Cerebellar nuclear complex (tissue), 1 donor: ENCODE results near the gene SRPK3.
"Not testable (repeated sequence)": the region's sequence is repeated elsewhere in the genome, so short reads cannot be mapped to it uniquely, and the experiment has no call there.

Source experiments
- DNase-seq, 2 experiments: peaks; one replicate each; lab custom pipeline; 2025; lab: John Stamatoyannopoulos, UW

SRPK3 gene

DNA sequence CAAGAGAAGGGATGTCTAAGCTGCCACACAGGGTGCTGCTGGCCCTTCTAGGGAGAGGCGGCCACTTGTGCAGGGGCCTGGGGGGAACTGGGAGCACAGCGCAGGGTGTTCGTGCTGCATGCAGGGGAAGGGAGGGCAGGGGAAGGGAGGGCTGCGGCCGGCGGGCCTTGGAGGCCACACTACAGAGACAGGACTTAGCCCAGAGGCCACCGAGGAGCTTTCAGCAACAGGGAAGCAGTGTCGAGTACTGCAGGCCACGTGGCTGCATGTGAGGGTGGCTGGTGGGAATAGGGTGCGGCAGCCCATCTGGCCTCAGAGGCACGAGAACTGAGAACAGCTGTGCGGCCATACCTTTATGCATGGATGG lies 35.8 kb upstream of the SRPK3 start:
- DNase-seq = not testable (repeated sequence)

DNA sequence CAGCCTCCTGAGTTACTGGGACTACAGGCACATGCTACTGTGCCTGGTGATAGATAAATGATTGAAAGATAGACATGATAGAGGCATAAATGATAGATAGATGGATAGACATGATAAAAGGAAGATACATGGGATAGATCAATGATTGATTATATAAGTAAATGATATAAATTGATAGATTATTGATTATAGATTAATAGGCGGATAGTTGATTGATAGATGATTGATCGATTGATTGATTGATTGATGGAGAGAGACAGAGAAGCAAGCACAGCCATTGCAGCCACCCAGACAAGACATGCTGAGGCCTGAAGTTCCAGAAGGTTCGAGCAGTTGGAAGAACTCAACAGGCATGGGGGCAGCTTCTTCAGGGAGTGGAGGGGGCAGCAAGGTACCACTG lies 34.5 kb upstream of the SRPK3 start:
- no peak for DNase-seq

DNA sequence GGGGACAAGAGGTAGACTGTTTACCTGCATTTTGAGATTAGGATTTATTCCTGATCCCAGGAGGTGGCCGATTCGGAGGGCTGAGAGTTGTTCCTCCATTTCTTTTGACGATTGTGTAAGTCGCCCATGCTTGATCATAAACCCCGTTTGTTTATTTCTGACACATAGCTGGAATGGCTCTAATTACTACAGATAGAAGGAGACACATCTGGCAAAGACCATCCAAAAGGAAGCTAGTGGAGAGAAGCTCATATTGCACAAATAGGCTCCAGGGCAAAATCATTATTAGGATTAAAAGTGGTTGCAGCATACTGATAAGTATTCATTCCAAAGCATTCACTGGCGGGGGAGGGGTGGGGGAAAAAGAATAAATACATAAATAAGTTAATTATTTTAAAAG lies 33.9 kb upstream of the SRPK3 start:
- not testable (repeated sequence) for DNase-seq

DNA sequence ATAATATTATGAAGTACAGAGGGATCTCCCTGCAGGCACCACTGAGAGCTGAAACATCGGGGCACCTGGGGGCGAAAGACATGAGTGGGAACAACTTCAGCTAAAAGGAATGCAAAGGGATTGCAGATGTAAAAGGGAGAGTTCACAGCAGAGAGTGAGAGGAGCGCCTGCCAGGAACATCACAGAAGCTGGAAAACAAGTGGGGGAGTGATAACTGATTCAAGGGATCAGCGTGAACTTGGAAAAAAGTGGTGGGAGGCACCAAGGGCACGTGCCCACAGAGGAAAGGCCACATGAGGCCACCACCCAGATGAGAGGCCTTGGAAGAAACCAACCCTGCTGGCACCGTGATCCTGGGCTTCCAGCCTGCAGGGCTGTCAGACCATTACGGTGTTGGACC lies 31.8 kb upstream of the SRPK3 start:
- not testable (repeated sequence) for DNase-seq

DNA sequence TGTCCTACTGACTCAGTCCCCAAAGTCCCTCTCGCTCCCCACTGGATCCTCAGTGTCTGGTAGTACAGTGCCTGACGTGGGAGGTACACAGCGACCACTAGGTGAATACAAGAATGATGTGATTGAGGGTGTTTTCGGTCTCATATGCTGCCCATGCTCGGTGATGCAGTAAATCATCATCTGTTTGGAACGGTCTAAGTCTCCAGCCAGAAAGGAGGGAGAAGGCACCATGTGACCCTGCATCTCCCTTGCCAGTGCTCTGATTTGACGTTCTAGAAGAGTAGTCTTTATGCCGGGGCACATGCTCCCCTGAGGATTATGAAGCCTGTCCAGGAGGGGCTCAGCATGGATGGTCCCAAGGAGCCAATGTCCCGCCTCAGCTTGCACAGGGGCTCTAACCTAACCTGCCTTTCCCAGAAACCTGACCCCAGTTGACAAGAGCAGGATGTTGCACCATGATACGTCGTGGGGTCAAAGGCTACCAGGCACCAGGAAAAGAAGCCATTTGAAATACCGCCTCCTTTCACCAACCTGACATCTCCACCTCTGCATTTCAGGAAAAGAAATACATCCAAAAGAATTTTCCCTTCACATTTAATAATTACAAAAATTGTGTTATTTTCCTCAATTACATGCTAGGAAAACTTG lies 30.6 kb upstream of the SRPK3 start:
- DNase-seq = peak in 1 of 2 experiments; percentile 12

DNA sequence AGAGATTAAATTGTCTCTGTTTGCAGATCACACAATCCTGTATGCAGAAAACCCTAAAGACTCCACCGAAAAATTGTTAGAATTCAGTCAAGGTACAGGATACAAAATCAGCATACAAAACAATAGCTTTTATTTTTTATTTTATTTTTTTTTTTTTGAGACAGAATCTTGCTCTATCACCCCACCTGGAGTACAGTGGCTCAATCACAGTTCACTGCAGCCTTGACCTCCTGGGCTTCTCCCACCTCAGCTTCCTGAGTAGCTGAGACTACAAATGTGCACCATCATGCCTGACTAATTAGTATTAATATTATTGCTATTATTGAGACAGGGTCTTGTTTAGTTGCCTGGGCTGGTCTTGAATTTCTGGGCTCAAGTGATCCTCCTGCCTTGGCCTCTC lies 25.7 kb upstream of the SRPK3 start:
- DNase-seq = no peak

DNA sequence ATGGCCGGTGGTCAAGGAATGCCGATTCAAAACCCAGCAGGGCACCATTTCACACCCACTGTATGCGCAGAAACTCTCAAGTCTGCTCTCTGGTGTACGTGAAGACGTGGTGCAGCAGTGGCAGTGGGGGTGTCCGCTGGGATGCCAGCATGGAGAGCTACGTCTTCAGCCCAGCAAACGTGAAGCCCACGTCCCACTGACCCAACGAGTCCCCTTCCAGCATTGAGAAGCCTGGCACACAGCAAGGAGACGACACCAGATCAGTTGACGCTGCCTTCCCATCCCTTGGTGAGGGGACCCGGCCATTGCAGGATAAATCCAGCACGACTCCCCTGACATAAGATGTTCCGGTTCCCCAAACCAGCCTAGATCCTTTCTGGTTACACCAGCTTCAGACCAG lies 19.0 kb upstream of the SRPK3 start:
- no peak for DNase-seq

DNA sequence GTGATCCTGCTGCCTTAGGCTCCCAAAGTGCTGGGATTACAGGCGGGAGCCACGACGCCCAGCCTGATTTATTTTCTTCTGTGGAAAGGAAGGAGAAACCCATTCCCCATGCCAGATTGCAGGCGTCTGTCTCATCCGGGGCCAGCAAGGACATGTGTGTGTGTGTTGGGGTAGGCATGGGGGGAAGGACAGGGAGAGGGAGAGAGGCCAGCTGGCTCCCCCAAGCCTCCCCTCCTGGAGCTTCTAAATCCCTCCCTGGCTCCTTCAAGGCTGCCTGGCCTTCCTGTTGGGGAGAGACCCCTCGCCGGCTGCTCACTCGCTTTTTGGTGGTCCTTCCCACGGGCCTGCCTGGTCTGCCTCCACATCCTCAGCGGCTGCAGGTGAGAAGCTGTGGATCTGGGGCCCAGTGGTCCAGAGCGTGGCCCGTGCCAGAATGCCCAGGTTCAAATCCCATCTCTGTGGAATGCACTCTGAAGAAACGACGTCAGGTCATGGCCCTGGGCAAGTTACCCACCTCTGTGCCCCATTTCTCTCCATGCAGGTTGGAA lies 18.1 kb upstream of the SRPK3 start:
- no peak for DNase-seq

DNA sequence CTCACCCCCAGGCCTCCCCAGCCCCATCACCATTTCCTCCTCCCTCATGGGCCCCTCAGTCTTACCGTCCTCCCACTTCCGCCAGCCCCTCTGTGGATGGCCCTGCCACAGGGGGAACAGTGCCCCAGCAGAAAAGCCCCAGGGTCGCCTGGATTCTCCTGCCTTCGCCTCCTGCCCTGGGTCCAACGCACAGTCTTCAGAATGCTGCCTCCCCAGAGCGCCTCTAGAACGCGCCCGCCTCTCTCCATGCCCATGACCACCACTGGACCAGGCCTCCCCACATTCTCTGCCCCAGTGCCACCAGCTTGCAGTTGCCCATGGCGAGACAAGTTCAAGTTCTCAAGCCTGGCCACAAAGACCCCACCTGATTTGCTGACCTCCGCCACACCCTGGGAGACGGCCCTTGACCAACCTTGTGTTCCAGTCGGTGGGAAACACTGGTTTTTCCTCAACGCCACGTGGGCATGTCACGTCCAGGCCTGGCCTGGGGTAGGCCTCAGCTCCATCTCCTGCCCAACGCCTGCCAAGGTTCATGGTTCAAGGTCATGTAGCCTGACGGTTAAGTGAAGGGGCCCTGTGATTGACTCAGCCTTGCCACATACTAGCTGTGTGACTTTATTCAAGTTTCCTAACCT lies 17.4 kb upstream of the SRPK3 start:
- DNase-seq = no peak

DNA sequence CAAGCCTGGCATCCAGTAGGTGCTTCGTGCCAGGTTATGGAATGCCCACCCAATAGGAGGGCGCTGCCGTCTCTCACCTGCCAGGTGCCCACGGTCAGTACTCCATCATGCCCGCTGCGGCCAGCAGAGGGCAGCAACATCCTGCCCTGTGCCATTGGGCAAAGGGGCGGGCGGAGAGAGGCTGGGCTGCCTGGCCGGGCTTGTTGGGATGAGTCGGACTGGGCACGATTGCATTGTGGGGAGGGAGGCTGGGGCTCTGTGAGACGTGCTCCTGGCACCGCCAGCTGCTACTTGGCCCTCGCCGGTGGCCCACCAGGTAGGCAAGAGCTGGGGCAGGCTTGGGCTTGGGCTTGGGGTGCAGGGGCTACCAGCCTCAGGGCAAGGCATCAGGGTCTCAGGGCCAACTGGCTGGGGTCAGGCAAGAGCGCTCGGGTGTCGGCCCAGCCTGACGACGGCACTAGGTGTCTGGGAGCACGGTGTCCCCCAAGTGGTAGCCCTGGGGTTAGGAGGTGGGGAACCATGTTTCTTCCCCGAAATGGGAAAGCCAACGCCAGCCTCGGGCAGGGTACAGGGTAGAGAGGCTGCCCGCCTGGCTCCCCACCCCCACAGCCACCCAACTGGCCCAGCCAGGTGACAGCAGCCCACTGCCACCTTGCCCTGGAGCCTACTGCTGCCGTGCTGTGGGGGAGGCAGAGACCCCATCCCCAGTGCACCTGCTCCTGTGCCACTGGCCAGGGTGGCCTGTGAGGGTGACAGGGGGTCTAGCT lies 16.7 kb upstream of the SRPK3 start, which contains the start of gene PLXNB3:
Gene PLXNB3 (plus strand): TSS at position 261 of the 767 bp plus-strand sequence. CDS start 1,287 bp downstream, outside the sequence.
- DNase-seq = peak; percentile 34 to 70

DNA sequence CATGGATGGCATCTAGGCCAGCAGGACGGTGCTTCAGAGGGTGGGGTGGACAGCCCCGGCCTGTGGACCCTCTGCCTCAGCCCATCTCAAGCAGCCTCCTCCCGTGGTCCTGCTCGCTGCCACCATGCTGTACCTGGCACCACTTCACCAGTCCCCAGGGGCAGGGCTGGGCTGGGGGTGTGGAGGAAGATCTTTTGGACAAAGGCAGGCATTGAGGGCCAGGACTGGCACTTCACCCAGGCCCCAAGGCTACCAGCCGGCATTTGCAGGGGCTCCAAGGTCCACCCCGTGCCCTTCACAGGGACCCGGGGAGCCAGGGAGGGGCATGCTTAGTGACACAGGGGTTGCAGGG lies 16.1 kb upstream of the SRPK3 start:
- no peak for DNase-seq

DNA sequence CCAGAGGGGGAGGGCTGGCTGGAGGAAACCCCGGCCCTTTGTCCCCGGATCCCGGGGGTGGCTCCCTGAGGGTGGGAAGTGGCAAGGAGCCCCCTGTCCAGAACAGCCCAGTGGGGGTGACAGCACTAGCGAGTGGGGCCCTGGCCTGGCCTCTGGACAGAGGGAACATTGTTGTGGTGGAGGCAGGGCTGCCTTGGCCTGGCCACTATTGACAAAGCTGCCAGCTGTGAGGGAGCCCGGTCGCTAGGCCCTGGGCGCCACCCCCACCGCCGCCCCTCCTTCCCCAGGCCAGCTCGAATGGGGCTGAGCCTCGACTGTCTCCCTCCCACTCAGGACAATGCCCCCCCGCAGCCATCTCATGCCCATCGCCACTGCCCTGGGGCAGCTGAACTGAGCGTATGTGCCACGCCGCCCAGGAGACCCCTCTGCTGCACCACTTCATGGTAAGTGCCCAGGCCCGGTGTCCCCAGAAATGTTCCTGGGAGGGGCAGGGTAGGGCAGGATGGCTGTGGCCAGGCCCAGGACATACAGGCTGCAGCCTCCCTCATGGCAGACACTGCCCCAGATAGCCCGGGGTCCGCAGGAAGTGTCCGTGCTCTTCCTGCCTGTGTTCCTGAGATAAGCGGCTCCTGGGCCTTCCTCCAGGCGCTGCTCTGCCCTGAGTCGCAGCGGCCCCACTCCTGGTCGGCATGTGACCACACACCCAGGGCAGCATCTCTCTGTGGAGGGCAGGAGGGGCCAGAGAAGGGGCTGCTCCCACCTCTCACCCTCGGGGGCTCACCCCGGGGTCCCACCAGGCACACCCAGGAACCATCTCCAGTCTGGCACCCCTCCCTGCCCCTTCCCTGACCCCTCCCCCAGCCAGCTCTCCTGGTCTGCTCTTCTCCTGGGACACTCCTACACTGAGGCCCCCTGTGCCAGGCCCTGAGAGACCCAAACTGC lies 15.4 kb upstream of the SRPK3 start:
- no peak for DNase-seq

DNA sequence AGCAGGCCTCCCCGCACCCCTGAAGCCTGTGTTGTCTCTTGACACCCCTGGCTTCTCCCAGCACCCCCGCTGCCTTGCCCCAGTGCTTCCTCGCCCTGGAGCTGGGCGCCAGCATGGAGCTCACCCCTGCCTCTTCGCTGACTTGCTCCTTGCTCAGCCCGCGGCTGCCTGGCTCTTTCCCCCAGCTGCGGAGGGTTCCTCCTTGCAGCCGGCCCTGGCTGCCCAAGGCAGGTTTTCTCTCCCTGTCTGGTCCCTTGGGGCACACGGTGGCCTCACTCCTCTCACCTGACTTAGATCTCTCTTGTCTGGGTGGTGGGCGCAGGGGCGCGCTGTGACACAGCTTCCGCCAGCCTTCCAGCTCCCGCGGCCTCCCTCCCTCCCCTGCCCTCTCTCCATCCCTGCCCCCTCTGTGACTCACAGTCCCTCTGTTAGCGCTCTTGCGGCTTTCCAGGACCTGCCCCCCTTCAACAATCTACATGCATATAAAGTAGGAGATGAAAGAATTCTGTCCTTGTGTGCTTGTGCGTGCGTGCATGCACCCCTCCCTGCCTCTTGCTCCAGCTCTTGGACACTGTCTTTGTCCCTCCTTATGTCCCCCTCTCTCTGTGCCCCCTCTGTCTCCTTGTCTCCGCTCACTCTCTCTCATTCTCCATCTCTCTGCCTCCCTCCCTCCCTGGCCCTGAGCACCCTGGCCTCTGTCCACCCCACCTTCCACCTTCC lies 14.6 kb upstream of the SRPK3 start:
- DNase-seq = no peak

DNA sequence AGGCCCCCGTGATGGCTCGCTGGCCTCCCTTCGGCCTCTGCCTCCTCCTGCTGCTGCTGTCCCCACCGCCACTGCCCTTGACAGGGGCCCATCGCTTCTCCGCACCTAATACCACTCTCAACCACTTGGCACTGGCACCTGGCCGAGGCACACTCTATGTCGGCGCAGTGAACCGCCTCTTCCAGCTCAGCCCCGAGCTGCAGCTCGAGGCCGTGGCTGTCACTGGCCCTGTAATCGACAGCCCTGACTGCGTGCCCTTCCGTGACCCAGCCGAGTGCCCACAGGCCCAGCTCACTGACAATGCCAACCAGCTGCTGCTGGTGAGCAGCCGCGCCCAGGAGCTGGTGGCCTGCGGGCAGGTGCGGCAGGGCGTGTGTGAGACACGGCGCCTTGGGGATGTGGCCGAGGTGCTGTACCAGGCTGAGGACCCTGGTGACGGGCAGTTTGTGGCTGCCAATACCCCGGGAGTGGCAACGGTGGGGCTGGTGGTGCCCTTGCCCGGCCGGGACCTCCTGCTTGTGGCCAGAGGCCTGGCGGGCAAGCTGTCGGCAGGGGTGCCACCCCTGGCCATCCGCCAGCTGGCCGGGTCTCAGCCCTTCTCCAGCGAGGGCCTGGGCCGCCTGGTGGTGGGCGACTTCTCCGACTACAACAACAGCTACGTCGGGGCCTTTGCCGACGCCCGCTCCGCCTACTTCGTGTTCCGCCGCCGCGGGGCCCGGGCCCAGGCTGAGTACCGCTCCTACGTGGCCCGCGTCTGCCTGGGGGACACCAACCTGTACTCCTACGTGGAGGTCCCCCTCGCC lies 13.8 kb upstream of the SRPK3 start:
- DNase-seq = no peak

DNA sequence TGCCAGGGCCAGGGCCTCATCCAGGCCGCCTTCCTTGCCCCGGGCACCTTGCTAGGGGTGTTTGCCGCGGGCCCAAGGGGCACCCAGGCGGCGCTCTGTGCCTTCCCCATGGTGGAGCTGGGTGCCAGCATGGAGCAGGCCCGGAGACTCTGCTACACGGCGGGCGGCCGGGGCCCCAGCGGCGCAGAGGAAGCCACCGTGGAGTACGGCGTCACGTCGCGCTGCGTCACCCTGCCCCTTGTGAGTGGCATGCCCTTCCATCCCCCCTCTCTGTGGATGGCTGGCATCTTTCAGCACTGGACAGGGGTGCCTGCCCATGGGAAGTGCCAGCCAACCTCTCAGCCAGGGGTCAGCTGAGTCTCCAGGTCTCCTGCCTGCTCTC lies 13.2 kb upstream of the SRPK3 start:
- no peak for DNase-seq

DNA sequence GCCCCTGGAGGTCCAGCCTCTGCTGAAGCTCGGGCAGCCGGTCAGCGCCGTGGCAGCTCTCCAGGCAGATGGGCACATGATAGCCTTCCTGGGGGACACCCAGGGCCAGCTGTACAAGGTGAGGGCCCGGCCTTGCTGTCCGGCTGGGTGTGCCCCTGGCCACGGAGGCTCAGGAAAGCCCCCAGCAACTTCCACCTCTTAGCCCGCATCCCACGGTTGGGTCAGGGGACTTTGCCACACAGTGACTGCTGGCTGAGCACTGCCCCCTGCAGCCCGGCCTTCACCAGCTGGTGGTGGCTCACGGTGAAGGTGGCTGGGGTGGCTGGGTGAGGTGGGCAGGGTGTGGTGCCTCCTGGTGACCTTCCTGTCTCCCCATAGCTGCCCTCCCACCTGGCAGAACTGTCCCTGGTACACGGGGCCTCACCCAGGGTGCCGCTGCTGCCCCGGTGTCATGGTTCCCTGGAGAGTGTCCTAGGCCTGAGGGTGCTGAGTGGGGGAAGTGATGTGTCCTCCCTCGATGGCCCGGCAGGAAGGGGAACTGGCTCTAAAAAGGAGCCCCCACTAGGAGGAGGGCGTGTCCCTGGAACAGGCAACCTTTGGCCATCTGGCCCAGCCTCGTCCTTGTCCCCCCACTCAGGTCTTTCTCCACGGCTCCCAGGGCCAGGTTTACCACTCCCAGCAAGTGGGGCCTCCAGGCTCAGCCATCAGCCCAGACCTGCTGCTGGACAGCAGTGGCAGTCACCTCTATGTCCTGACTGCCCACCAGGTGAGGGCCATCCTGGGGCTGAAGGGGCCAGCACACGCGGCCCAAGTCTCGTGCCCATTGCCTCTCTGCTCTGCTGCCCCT lies 12.3 kb upstream of the SRPK3 start:
- DNase-seq = no peak

DNA sequence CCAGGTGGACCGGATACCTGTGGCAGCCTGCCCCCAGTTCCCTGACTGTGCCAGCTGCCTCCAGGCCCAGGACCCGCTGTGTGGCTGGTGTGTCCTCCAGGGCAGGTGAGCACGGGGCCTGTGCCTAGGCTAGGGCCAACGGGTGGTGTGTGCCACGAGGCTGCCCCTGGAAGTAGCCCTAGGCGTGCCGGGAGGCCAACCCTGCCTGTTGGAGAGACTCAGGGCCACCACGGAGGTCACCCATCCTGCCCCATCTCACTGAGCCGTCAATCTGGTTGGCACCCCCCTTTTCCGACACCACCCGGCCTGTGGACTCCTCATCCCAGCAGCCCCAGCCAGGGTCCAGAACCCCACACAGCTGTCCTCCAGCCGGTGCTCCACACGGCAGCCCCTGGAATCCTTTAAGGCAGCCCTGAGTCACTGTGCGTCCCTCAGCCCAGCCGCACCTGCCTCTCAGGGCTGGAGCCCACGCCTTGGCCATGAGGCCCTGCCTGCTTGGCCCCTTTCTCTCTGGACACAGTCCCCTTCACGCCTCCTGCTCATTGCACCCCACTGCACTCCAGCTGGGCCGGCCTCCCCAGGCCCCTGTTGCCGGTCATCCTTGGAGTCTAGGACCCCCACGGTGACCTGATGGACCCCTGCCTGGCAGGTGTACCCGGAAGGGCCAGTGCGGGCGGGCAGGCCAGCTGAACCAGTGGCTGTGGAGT lies 11.5 kb upstream of the SRPK3 start:
- DNase-seq = no peak

DNA sequence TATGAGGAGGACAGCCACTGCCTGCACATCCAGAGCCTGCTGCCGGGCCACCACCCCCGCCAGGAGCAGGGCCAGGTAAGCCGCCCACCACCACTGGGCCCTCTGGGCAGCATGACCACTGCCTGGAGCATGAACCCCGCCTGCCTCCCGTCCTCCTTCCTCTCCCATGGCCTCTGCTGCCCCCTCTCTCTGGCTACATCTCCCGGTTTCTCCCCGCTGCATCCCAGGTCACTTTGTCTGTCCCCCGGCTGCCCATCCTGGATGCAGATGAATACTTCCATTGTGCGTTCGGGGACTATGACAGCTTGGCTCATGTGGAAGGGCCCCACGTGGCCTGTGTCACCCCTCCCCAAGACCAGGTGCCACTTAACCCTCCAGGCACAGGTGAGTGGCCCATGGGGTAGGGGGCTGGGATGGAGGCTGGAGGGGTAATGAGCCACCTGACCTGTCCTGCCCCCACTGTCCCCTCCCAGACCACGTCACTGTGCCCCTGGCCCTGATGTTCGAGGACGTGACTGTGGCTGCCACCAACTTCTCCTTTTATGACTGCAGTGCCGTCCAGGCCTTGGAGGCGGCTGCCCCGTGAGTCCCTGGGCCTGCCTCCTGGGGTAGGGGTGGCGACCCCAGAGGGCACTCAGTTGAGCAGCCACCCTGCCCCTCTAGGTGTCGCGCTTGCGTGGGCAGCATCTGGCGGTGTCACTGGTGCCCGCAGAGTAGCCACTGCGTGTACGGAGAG lies 10.8 kb upstream of the SRPK3 start:
- DNase-seq = no peak
